Transverse colon (tissue), 4 donors: ENCODE data around the gene HOXB7. TPM values are rescaled to one million over a fixed set of nuclear protein-coding genes. Genes with fewer than 3 reads are reported as not detected.
A peak's percentile ranks its signal among the peaks of the same experiment; 100 is the strongest.

ENCODE experiments used
- DNase-seq: peaks from one replicate; pipeline ENCODE4 v3.0.0-alpha.2; 2019
- H3K27ac ChIP-seq, 4 donors: fragments of 200-600 bp; sonication (generic); 2 replicates each; pipeline ENCODE4 v1.5.1; 2016 to 2018; ENCODE audit warnings: inconsistent platforms in 4 of 4
- H3K27me3 ChIP-seq: fragments of 200-600 bp; sonication (generic); 2 replicates; pipeline ENCODE4 v1.5.1; 2017; ENCODE audit warnings: inconsistent platforms
- H3K36me3 ChIP-seq, 4 donors: fragments of 200-600 bp; sonication (generic); 2 replicates each; pipeline ENCODE4 v1.5.1; 2017 to 2019; ENCODE audit warnings: inconsistent platforms in 4 of 4
- H3K4me1 ChIP-seq, 4 donors: fragments of 200-600 bp; sonication (generic); 2 replicates each; pipeline ENCODE4 v1.5.1; 2017 to 2020; ENCODE audit warnings: inconsistent platforms in 4 of 4
- H3K4me3 ChIP-seq, 4 donors: fragments of 200-600 bp; sonication (generic); 1 replicate in 1 of 4; 2 replicates in 3 of 4; pipeline versions ENCODE4 v1.5.1 to v1.6.1; 2017 to 2019; ENCODE audit warnings: inconsistent platforms in 4 of 4
- H3K9me3 ChIP-seq, 2 donors: fragments of 200-600 bp; sonication (generic); 2 replicates each; pipeline ENCODE4 v1.5.1; 2017 to 2019; ENCODE audit warnings: inconsistent platforms in 2 of 2
- CTCF ChIP-seq, 5 experiments: fragments of 200-600 bp in 3 of 5; fragments of 450-650 bp in 2 of 5; sonication (generic) in 3 of 5; IDR thresholded peaks; 1 replicate in 2 of 5; 2 replicates in 3 of 5; pipeline ENCODE4 v1.5.1; 2016 to 2017; ENCODE audit warnings: antibody characterized with exemption in 5 of 5, inconsistent platforms in 3 of 5, mild to moderate bottlenecking in 2 of 5, moderate library complexity in 1 of 5
- EP300 ChIP-seq: sonication (generic); formaldehyde crosslinking; IDR thresholded peaks from one replicate; pipeline ENCODE4 v1.6.1; 2017; ENCODE audit warnings: antibody characterized with exemption, low read depth
- POLR2A ChIP-seq: fragments of 450-650 bp; IDR thresholded peaks from one replicate; pipeline ENCODE4 v1.6.1; 2016; ENCODE audit warnings: antibody characterized with exemption, mild to moderate bottlenecking, moderate library complexity
- POLR2AphosphoS5 ChIP-seq, 3 donors: sonication (generic); formaldehyde crosslinking; IDR thresholded peaks; one replicate each; pipeline ENCODE4 v1.6.1; 2016; ENCODE audit warnings: antibody characterized with exemption in 3 of 3
- WGBS, 2 donors: methylation state at CpG; one replicate each; pipeline ENCODE4 v1.1.5; 2018; ENCODE audit warnings: low coverage in 1 of 2; 5-methylcytosine and 5-hydroxymethylcytosine counted together
- in situ Hi-C, 4 donors: fragments of 200-750 bp; cut with MboI; loops; one replicate each; pipeline versions ENCODE4 v1.15.0 to v1.15.1; 2017; ENCODE audit warnings: low sequenced_read_pairs in 3 of 4, low pct_ligation_motif_present in 1 of 4, low pct_unique_long_range_greater_than_20kb in 1 of 4
- intact Hi-C: fragments of 100-400 bp; cut with DNase I; formaldehyde crosslinking; loops from one replicate; pipeline ENCODE4 v1.15.1; 2023; ENCODE audit warnings: low total_unique reads
- total RNA-seq, 4 donors: library from RNA; depleted of rRNA; stranded (reverse); fragments of >200 nt; gene quantifications; one replicate each; pipeline ENCODE4 v1.1.0, GENCODE V29; 2016

HOXB7 gene
- total RNA-seq, 4 donors from 2014 or later: 11.2 to 20.9 (median 16.7) TPM; not detected in 1

- Histone ChIP-seq H3K4me3 (peak overlapping the region; percentile 26 to 57 (median 44)), H3K27me3 (peaks cover 11% of the 10 kb centered on the region), H3K27ac (peak overlapping the region; percentile 89 to 95 (median 92)), H3K4me1 (peaks cover 15 to 87% (median 59%) of the 10 kb centered on the region in 4 donors), H3K9me3 (no peaks in the 10 kb centered on the region), H3K36me3 (peaks cover 0 to 5% (median 0%) of the 10 kb centered on the region in 4 donors)
- intact Hi-C loops (loop anchor here (5.0 kb wide), 1 partner anchor 246 kb away; no protein-coding TSS in a partner anchor), in situ Hi-C loops (loop anchor here in 2 of 4 donors (10.0 kb wide), 2 partner anchors 103 to 253 kb away; no protein-coding TSS in a partner anchor)
- peak; percentile 87 for DNase-seq
- WGBS, 2 donors: 3 to 7% methylated on average over 11 to 44 of the region's 68 CpGs
- TF ChIP-seq POLR2AphosphoS5 (IDR thresholded peaks at IDR 0.05) (peak; percentile 28 to 74 (median 72)), EP300 (no peak), POLR2A (peak; percentile 67)
These were observed 12.8 kb downstream of the HOXB7 start for GRCh38 chr17:48597778-48598631.

GRCh38 chr17:48597528-48597777 lies 13.4 kb downstream of the HOXB7 start:
- H3K9me3 ChIP-seq: no peaks in the 10 kb centered on the region
- in situ Hi-C loops (loop anchor here in 2 of 4 donors (10.0 kb wide), 2 partner anchors 103 to 253 kb away; no protein-coding TSS in a partner anchor), intact Hi-C loops (loop anchor here (5.0 kb wide), 1 partner anchor 245 kb away; no protein-coding TSS in a partner anchor)
- DNase-seq: no peak
- WGBS, 2 donors: 33% methylated on average over 1 of the region's 16 CpGs; no CpG with 5 or more reads in 1 of the 2 donors
- peaks cover 0 to 5% (median 0%) of the 10 kb centered on the region in 4 donors for H3K36me3 ChIP-seq
- H3K4me1 ChIP-seq: peaks cover 15 to 91% (median 57%) of the 10 kb centered on the region in 4 donors
- TF ChIP-seq EP300 (no peak), CTCF (IDR thresholded peaks at IDR 0.05) (no peak), POLR2A (no peak), POLR2AphosphoS5 (IDR thresholded peaks at IDR 0.05) (no peak)
- H3K27me3 ChIP-seq: peaks cover 11% of the 10 kb centered on the region
- H3K27ac ChIP-seq: peak overlapping the region; percentile 89 to 95 (median 92)
- peak overlapping the region; percentile 26 to 57 (median 44) for H3K4me3 ChIP-seq

- peak overlapping the region; percentile 26 to 57 (median 44) for H3K4me3 ChIP-seq
- peak overlapping the region; percentile 89 to 95 (median 92) for H3K27ac ChIP-seq
- peaks cover 15 to 91% (median 52%) of the 10 kb centered on the region in 4 donors for H3K4me1 ChIP-seq
- peaks cover 0 to 5% (median 0%) of the 10 kb centered on the region in 4 donors for H3K36me3 ChIP-seq
- 20 to 43% methylated on average over 5 to 26 of the region's 26 CpGs for WGBS, 2 donors
- no peak for DNase-seq
- in situ Hi-C loops: loop anchor here in 2 of 4 donors (10.0 kb wide), 2 partner anchors 102 to 252 kb away; no protein-coding TSS in a partner anchor
- intact Hi-C loops: loop anchor here (5.0 kb wide), 1 partner anchor 245 kb away; no protein-coding TSS in a partner anchor
- no peaks in the 10 kb centered on the region for H3K9me3 ChIP-seq
- H3K27me3 ChIP-seq: peaks cover 11% of the 10 kb centered on the region
- no peak for TF ChIP-seq CTCF (IDR thresholded peaks at IDR 0.05)
- TF ChIP-seq POLR2A: no peak
- TF ChIP-seq EP300: no peak
- TF ChIP-seq POLR2AphosphoS5 (IDR thresholded peaks at IDR 0.05): peak in 1 of 3 donors; percentile 16
These were observed 13.9 kb downstream of the HOXB7 start for GRCh38 chr17:48596735-48597527.

- TF ChIP-seq POLR2A (no peak), EP300 (no peak), CTCF (IDR thresholded peaks at IDR 0.05) (no peak)
- peaks cover 15 to 91% (median 50%) of the 10 kb centered on the region in 4 donors for H3K4me1 ChIP-seq
- peaks cover 5% of the 10 kb centered on the region for H3K27me3 ChIP-seq
- H3K4me3 ChIP-seq: peak overlapping the region; percentile 26 to 57 (median 44)
- DNase-seq: no peak
- H3K9me3 ChIP-seq: no peaks in the 10 kb centered on the region
- H3K27ac ChIP-seq: peak overlapping the region; percentile 89 to 95 (median 92)
- 31 to 50% methylated on average over 9 to 50 of the region's 54 CpGs for WGBS, 2 donors
- in situ Hi-C loops (loop anchor here in 2 of 4 donors (10.0 kb wide), 2 partner anchors 101 to 251 kb away; no protein-coding TSS in a partner anchor), intact Hi-C loops (loop anchor here (5.0 kb wide), 1 partner anchor 244 kb away; no protein-coding TSS in a partner anchor)
- peaks cover 0 to 5% (median 0%) of the 10 kb centered on the region in 4 donors for H3K36me3 ChIP-seq
These were observed 14.7 kb downstream of the HOXB7 start for GRCh38 chr17:48596000-48596734.
